ENCODE data around the gene IL4R. TPM values are rescaled to one million over a fixed set of nuclear protein-coding genes. Genes with fewer than 3 reads are reported as not detected.

IL4R gene
- total RNA-seq, 6 experiments from 2014 or later, result 38.8 to 147 (median 46.9) TPM

DNA sequence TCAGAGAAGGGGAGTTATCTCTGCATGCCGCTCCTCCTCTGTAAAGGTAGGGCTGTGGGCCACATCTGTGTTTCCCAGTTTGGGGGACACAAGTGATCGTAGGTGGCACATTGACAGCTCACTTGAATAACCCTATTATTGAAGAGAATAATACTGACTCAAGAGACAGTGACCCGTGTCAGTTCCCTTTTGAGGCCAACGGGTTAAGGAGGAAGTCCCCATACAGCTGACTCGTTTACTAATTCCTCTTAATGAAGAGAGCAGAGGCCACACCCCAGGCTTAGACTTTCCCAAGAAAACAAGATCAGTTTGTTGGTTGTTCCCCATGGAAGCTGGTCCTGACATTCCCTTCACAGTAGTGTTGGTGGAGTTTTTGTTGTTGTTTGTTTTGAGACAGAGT lies 33.0 kb downstream of the IL4R start:
- Histone ChIP-seq H3K36me3 (peaks cover 33 to 93% (median 65%) of the 10 kb centered on the region in 4 donors), H3K9me3 (no peaks in the 10 kb centered on the region), H3K27ac (no peak overlapping the region), H3K27me3 (no peaks in the 10 kb centered on the region), H3K4me1 (no peaks in the 10 kb centered on the region), H3K4me3 (no peak overlapping the region)
- TF ChIP-seq, protein P1, sequence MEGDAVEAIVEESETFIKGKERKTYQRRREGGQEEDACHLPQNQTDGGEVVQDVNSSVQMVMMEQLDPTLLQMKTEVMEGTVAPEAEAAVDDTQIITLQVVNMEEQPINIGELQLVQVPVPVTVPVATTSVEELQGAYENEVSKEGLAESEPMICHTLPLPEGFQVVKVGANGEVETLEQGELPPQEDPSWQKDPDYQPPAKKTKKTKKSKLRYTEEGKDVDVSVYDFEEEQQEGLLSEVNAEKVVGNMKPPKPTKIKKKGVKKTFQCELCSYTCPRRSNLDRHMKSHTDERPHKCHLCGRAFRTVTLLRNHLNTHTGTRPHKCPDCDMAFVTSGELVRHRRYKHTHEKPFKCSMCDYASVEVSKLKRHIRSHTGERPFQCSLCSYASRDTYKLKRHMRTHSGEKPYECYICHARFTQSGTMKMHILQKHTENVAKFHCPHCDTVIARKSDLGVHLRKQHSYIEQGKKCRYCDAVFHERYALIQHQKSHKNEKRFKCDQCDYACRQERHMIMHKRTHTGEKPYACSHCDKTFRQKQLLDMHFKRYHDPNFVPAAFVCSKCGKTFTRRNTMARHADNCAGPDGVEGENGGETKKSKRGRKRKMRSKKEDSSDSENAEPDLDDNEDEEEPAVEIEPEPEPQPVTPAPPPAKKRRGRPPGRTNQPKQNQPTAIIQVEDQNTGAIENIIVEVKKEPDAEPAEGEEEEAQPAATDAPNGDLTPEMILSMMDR (IDR thresholded peaks at IDR 0.05), result no peak
- TF ChIP-seq POLR2A (IDR thresholded peaks at IDR 0.05), result no peak
- ATAC-seq, result peak; percentile 33 to 70 (median 49)
- intact Hi-C loops (cut with DNase I), result no loop called here
- 80% methylated on average over 2 of the region's 5 CpGs for WGBS (ENCODE audit: insufficient coverage, low coverage, low lambda C conversion rate, missing lambda C conversion rate)
- DNase-seq, result no peak

DNA sequence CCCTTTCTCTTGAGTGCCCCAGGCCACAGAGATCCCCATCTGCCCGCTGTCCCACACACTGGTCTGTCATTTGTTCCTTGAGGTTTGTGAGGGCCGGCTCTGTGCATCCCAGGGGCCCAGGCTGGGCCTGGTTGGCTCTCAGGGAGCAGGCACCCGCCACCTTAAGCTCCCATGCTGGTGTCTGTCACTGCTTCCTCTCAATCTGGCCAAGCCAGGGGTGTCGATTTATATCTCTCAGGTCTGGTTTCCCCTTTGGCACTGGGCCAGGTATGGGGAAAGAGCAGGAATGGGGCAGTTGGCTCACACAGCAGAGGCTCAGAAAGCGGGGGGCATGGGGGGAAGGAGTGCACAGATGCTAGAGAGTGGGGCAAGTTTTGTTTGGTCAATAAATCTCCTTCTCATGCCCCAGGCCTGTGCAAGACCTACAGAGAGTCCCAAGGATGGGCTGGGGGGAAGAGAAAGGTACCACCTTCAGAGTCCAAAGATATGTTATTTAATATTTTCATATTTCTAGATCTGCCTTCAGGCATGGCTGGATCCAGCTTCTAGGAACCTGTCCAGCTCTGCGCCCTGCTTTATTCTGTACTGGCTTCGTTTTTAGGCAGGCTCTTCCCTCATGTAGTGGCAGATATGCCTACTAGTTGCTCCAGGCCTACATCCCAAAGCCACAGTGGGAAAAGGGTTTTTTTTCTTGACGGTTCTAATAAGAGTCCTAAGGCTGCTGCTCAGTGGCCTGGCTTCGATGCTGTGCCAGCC lies 34.3 kb downstream of the IL4R start:
- H3K36me3 ChIP-seq, result peaks cover 25 to 95% (median 61%) of the 10 kb centered on the region in 4 donors
- ATAC-seq, result peak in 2 of 4 donors; percentile 8
- TF ChIP-seq, protein P1 (IDR thresholded peaks at IDR 0.05), result no peak
- no peak for DNase-seq
- H3K4me1 ChIP-seq, result no peaks in the 10 kb centered on the region
- intact Hi-C loops (cut with DNase I), result no loop called here
- H3K9me3 ChIP-seq, result no peaks in the 10 kb centered on the region
- 71% methylated on average over 5 of the region's 9 CpGs for WGBS (ENCODE audit: insufficient coverage, low coverage, low lambda C conversion rate, missing lambda C conversion rate)
- H3K4me3 ChIP-seq, result no peak overlapping the region
- H3K27me3 ChIP-seq, result no peaks in the 10 kb centered on the region
- H3K27ac ChIP-seq, result no peak overlapping the region

DNA sequence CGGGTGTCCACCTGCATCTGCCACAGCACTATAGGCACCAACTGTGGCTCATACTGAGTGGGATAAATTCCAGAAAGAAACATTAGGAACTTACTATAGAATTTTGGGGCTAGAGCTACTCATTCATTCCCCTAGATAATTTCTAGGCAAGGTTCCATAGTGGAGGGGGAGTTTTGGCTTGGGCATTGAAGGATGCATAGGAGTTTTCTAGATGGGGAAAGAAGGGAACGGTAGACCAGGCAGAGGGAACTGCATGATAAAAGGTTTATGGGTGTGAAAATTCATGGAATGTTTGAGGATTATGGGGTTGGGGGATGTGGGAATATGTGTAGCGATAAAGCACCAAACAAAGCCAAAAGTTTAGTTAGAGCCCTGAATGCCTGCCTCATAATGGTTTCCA lies 35.5 kb downstream of the IL4R start:
- ATAC-seq, result no peak
- no peak overlapping the region for H3K4me3 ChIP-seq
- peaks cover 30 to 95% (median 65%) of the 10 kb centered on the region in 4 donors for H3K36me3 ChIP-seq
- TF ChIP-seq, protein P1 (IDR thresholded peaks at IDR 0.05), result no peak
- no peak for TF ChIP-seq POLR2A (IDR thresholded peaks at IDR 0.05)
- no peak overlapping the region for H3K27ac ChIP-seq
- intact Hi-C loops (cut with DNase I), result no loop called here
- H3K9me3 ChIP-seq, result no peaks in the 10 kb centered on the region
- no peak for DNase-seq
- H3K27me3 ChIP-seq, result no peaks in the 10 kb centered on the region
- no peaks in the 10 kb centered on the region for H3K4me1 ChIP-seq
- 100% methylated on average over 2 of the region's 3 CpGs for WGBS (ENCODE audit: insufficient coverage, low coverage, low lambda C conversion rate, missing lambda C conversion rate)

DNA sequence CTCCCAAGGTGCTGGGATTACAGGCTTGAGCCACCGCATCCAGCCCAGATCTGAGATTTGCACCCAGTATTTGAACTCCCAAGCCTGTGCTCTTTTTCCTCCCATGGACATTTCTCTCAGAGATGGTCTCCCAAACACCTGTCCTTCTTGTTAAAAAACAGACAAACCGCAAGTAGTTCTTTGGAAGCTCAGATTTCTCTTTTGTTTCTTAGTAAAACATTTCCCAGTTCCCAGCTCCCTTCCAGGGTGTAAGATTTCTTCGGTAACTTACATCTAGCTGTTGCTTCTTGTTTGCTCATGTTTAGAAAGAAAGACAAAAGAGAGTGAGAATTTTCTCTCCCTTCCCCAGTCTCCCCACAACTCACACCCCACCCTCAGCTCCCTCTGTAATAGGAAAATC lies 36.2 kb downstream of the IL4R start:
- no peak overlapping the region for H3K4me3 ChIP-seq
- no peak for DNase-seq
- 76% methylated on average over 3 of the region's 3 CpGs for WGBS (ENCODE audit: insufficient coverage, low coverage, low lambda C conversion rate, missing lambda C conversion rate)
- H3K36me3 ChIP-seq, result peaks cover 33 to 95% (median 64%) of the 10 kb centered on the region in 4 donors
- TF ChIP-seq POLR2A (IDR thresholded peaks at IDR 0.05), result no peak
- TF ChIP-seq, protein P1 (IDR thresholded peaks at IDR 0.05), result no peak
- no peaks in the 10 kb centered on the region for H3K9me3 ChIP-seq
- ATAC-seq, result no peak
- no peak overlapping the region for H3K27ac ChIP-seq
- H3K4me1 ChIP-seq, result no peaks in the 10 kb centered on the region
- intact Hi-C loops (cut with DNase I), result no loop called here
- no peaks in the 10 kb centered on the region for H3K27me3 ChIP-seq

All from right lobe of liver (tissue), 6 donors.